Fibroblast of skin of back (primary cell): ENCODE measurements around the gene PNLIPRP3.

Experiments used
- DNase-seq: peaks from one replicate; pipeline ENCODE4 v3.0.0-alpha.2; 2013

The PNLIPRP3 gene

GRCh38 chr10:116451711-116452337, 24.2 kb downstream of the PNLIPRP3 start:
- DNase-seq = no peak

GRCh38 chr10:116452338-116452720, 24.7 kb downstream of the PNLIPRP3 start:
- no peak for DNase-seq

GRCh38 chr10:116457488-116457887, 29.8 kb downstream of the PNLIPRP3 start:
- no peak for DNase-seq

GRCh38 chr10:116460219-116460618, 32.6 kb downstream of the PNLIPRP3 start:
- no peak for DNase-seq

GRCh38 chr10:116461680-116462079, 34.0 kb downstream of the PNLIPRP3 start:
- DNase-seq = no peak

- DNase-seq = no peak
Observed at GRCh38 chr10:116464257-116464656, 36.6 kb downstream of the PNLIPRP3 start.

- DNase-seq = no peak
Observed at GRCh38 chr10:116465546-116465945, 37.9 kb downstream of the PNLIPRP3 start.

- DNase-seq = no peak
Observed at GRCh38 chr10:116466715-116467422, 39.2 kb downstream of the PNLIPRP3 start.

- peak; percentile 5 for DNase-seq
Observed at GRCh38 chr10:116469437-116469836, 41.8 kb downstream of the PNLIPRP3 start.

- peak; percentile 5 for DNase-seq
Observed at GRCh38 chr10:116470071-116470470, 42.4 kb downstream of the PNLIPRP3 start.

- peak; percentile 23 for DNase-seq
Observed at GRCh38 chr10:116470768-116471415, 43.2 kb downstream of the PNLIPRP3 start.

GRCh38 chr10:116472891-116473290, 45.2 kb downstream of the PNLIPRP3 start:
- DNase-seq = no peak

- DNase-seq = no peak
Observed at GRCh38 chr10:116475866-116476265, 48.2 kb downstream of the PNLIPRP3 start.

- no peak for DNase-seq
Observed at GRCh38 chr10:116476461-116476860, 48.8 kb downstream of the PNLIPRP3 start.

GRCh38 chr10:116477986-116478664, 50.5 kb downstream of the PNLIPRP3 start:
- no peak for DNase-seq

- no peak for DNase-seq
Observed at GRCh38 chr10:116486770-116487448, 59.3 kb downstream of the PNLIPRP3 start.

- no peak for DNase-seq
Observed at GRCh38 chr10:116487522-116488430, 60.1 kb downstream of the PNLIPRP3 start.

- no peak for DNase-seq
Observed at GRCh38 chr10:116489460-116489859, 61.8 kb downstream of the PNLIPRP3 start.

GRCh38 chr10:116490028-116490662, 62.5 kb downstream of the PNLIPRP3 start:
- DNase-seq = peak; percentile 22

GRCh38 chr10:116504786-116505185, 77.1 kb downstream of the PNLIPRP3 start:
- no peak for DNase-seq

- DNase-seq = no peak
Observed at GRCh38 chr10:116510565-116510964, 82.9 kb downstream of the PNLIPRP3 start.
